ENCODE data around the gene PMFBP1. TPM values are rescaled to one million over a fixed set of nuclear protein-coding genes. Genes with fewer than 3 reads are reported as not detected.

PMFBP1 gene
- total and polyA plus RNA-seq, 2 experiments from 2014 or later = 2.6 to 3.3 TPM

- H3K4me1 ChIP-seq (ENCODE audit: insufficient read depth) = no peaks in the 10 kb centered on the region
- H3F3A ChIP-seq (replicated peaks; ENCODE audit: low read depth) = no peaks in the 10 kb centered on the region
- ATAC-seq = no peak
- H3K36me3 ChIP-seq (ENCODE audit: insufficient read depth) = no peaks in the 10 kb centered on the region
- H3K9me2 ChIP-seq (ENCODE audit: insufficient read depth) = no peaks in the 10 kb centered on the region
- no peaks in the 10 kb centered on the region for H3K27me3 ChIP-seq (ENCODE audit: insufficient read depth)
- no peak overlapping the region for H2AFZ ChIP-seq
- H3K79me2 ChIP-seq (replicated peaks; ENCODE audit: insufficient read depth) = no peaks in the 10 kb centered on the region
- no peaks in the 10 kb centered on the region for H4K20me1 ChIP-seq (replicated peaks; ENCODE audit: insufficient read depth)
- Mint-ChIP-seq H3K4me3 (no peak overlapping the region), H3K9me3 (peaks cover 4% of the 10 kb centered on the region; the same call in 2 of the 3 replicates), H3K27ac (no peak overlapping the region), H3K4me1 (peaks cover 3% of the 10 kb centered on the region; the same call in 2 of the 3 replicates), H3K27me3 (ENCODE audit: insufficient read depth, low read depth, poor library complexity) (peaks cover 4% of the 10 kb centered on the region), H3K36me3 (ENCODE audit: low read depth) (0 out of 3 replicates have a peak, but pooled peaks cover 3% of the 10 kb centered on the region)
- no peak for DNase-seq (ENCODE audit: low spot score)
- no peak overlapping the region for H3K4me2 ChIP-seq
- H3K4me3 ChIP-seq = no peak overlapping the region
- no peak overlapping the region for H3K27ac ChIP-seq (ENCODE audit: low read depth)
- TF ChIP-seq ZNF114 (CRISPR knock-in tag; IDR thresholded peaks at IDR 0.05) = no peak
- no peak for TF ChIP-seq POLR2AphosphoS5 (IDR thresholded peaks at IDR 0.05; ENCODE audit: low read depth)
- TF ChIP-seq NANOG (IDR thresholded peaks at IDR 0.05; ENCODE audit: borderline replicate concordance) = no peak
- TF ChIP-seq EZH2 (IDR thresholded peaks at IDR 0.05; ENCODE audit: low read depth, unreplicated experiment) = no peak
- no peak for TF ChIP-seq EZH2phosphoT487 (IDR thresholded peaks at IDR 0.05; ENCODE audit: unreplicated experiment)
- no peak for TF ChIP-seq CREB1 (CRISPR knock-in tag; IDR thresholded peaks at IDR 0.05; ENCODE audit: low read depth)
- TF ChIP-seq REST (IDR thresholded peaks at IDR 0.05; ENCODE audit: unreplicated experiment) = no peak
- TF ChIP-seq STAT1 (IDR thresholded peaks at IDR 0.05; ENCODE audit: unreplicated experiment) = no peak
- no peak for TF ChIP-seq ZNF462 (CRISPR knock-in tag; IDR thresholded peaks at IDR 0.05)
- TF ChIP-seq ZNF331 (CRISPR knock-in tag; IDR thresholded peaks at IDR 0.05; ENCODE audit: low read depth) = no peak
- no peak for TF ChIP-seq JUNB (IDR thresholded peaks at IDR 0.05; ENCODE audit: unreplicated experiment)
- TF ChIP-seq CTCF (conservative IDR thresholded peaks at IDR 0.05; ENCODE audit: low read depth in 2 of 2) = no peak
- no peak for TF ChIP-seq ETS1 (IDR thresholded peaks at IDR 0.05)
These were observed 29.5 kb downstream of the PMFBP1 start for GRCh38 chr16:72142476-72142875.
